ENCODE measurements around the gene IMMP2L. TPM values are rescaled to one million over a fixed set of nuclear protein-coding genes. Genes with fewer than 3 reads are reported as not detected.

IMMP2L gene
- total and polyA plus RNA-seq, 4 donors: 7.3 to 21.1 (median 12.4) TPM

DNA sequence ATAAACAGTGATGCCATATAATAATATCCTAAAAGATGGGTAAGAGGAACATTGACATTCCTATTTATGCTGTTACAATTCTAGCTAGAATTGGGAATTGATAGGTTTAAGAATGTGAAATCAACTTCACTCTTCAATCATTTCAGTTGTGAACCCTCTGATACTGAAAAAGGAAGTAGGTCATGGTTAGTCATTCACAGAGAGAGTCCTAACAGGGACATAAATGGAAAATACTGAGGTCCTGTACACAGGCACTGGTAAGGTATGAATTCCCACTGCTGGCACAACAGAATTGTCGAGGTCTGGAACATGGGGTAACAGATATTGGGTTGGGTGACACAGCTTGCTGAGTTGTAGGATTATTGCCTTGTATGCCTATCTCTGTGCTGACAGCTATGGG lies 760.8 kb downstream of the IMMP2L start:
- Histone ChIP-seq H3K9ac (ENCODE audit: low read depth in 1 of 2, low read length in 2 of 2) (no peak overlapping the region), H3K4me1 (ENCODE audit: control insufficient read depth in 4 of 4, insufficient read depth in 4 of 4, low read length in 3 of 4) (no peaks in the 10 kb centered on the region), H3K27me3 (ENCODE audit: control insufficient read depth in 4 of 4, insufficient read depth in 4 of 4, low read length in 3 of 4) (no peaks in the 10 kb centered on the region), H3K36me3 (ENCODE audit: control insufficient read depth in 4 of 4, insufficient read depth in 3 of 4, low read depth in 1 of 4, low read length in 3 of 4) (no peaks in the 10 kb centered on the region), H3K4me3 (ENCODE audit: low read depth in 1 of 3, low read length in 3 of 3) (no peak overlapping the region), H3K9me3 (ENCODE audit: control insufficient read depth in 4 of 4, low read length in 3 of 4) (no peaks in the 10 kb centered on the region), H3K27ac (ENCODE audit: low read depth in 1 of 2, low read length in 2 of 2) (no peak overlapping the region)
- no peak for DNase-seq (ENCODE audit: low spot score)
- WGBS: 85% methylated on average over 1 of the region's 1 CpG
- TF ChIP-seq RAD21 (IDR thresholded peaks at IDR 0.05) (no peak), FOXA2 (IDR thresholded peaks at IDR 0.05) (no peak), HNF4A (conservative IDR thresholded peaks at IDR 0.05) (no peak), TAF1 (conservative IDR thresholded peaks at IDR 0.05) (no peak), SP1 (IDR thresholded peaks at IDR 0.05) (no peak), YY1 (IDR thresholded peaks at IDR 0.05) (no peak), FOXA1 (IDR thresholded peaks at IDR 0.05) (no peak), EGR1 (IDR thresholded peaks at IDR 0.05; ENCODE audit: low read depth in 2 of 2) (no peak), JUND (IDR thresholded peaks at IDR 0.05) (no peak), RXRA (IDR thresholded peaks at IDR 0.05) (no peak), NR2F2 (IDR thresholded peaks at IDR 0.05) (no peak)
- TF ChIP-seq, protein P1, sequence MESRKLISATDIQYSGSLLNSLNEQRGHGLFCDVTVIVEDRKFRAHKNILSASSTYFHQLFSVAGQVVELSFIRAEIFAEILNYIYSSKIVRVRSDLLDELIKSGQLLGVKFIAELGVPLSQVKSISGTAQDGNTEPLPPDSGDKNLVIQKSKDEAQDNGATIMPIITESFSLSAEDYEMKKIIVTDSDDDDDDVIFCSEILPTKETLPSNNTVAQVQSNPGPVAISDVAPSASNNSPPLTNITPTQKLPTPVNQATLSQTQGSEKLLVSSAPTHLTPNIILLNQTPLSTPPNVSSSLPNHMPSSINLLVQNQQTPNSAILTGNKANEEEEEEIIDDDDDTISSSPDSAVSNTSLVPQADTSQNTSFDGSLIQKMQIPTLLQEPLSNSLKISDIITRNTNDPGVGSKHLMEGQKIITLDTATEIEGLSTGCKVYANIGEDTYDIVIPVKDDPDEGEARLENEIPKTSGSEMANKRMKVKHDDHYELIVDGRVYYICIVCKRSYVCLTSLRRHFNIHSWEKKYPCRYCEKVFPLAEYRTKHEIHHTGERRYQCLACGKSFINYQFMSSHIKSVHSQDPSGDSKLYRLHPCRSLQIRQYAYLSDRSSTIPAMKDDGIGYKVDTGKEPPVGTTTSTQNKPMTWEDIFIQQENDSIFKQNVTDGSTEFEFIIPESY (IDR thresholded peaks at IDR 0.05): no peak
- TF ChIP-seq, protein P2, sequence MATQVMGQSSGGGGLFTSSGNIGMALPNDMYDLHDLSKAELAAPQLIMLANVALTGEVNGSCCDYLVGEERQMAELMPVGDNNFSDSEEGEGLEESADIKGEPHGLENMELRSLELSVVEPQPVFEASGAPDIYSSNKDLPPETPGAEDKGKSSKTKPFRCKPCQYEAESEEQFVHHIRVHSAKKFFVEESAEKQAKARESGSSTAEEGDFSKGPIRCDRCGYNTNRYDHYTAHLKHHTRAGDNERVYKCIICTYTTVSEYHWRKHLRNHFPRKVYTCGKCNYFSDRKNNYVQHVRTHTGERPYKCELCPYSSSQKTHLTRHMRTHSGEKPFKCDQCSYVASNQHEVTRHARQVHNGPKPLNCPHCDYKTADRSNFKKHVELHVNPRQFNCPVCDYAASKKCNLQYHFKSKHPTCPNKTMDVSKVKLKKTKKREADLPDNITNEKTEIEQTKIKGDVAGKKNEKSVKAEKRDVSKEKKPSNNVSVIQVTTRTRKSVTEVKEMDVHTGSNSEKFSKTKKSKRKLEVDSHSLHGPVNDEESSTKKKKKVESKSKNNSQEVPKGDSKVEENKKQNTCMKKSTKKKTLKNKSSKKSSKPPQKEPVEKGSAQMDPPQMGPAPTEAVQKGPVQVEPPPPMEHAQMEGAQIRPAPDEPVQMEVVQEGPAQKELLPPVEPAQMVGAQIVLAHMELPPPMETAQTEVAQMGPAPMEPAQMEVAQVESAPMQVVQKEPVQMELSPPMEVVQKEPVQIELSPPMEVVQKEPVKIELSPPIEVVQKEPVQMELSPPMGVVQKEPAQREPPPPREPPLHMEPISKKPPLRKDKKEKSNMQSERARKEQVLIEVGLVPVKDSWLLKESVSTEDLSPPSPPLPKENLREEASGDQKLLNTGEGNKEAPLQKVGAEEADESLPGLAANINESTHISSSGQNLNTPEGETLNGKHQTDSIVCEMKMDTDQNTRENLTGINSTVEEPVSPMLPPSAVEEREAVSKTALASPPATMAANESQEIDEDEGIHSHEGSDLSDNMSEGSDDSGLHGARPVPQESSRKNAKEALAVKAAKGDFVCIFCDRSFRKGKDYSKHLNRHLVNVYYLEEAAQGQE (IDR thresholded peaks at IDR 0.05): no peak
- TF ChIP-seq, protein P3, sequence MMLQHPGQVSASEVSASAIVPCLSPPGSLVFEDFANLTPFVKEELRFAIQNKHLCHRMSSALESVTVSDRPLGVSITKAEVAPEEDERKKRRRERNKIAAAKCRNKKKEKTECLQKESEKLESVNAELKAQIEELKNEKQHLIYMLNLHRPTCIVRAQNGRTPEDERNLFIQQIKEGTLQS (IDR thresholded peaks at IDR 0.05): no peak
- TF ChIP-seq, protein P4, sequence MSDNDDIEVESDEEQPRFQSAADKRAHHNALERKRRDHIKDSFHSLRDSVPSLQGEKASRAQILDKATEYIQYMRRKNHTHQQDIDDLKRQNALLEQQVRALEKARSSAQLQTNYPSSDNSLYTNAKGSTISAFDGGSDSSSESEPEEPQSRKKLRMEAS (IDR thresholded peaks at IDR 0.05): no peak

DNA sequence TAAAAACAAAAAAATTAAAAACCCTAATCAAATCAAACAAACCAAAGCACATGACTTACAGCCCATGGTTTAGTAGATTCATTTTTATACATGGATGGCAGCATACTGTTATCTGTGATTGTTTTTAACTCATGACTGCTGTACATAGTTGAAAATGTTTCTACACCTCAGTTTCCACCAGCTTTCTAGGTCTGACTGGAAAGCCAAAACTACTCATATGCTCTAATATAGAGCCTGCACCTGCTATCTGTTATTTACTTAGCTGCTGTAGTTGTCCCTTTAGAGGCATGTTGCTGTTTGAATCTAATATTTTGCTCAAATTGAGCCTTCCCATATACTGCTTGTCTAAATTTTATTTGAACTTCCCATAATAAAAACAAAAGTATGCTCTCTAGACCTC lies 761.3 kb downstream of the IMMP2L start:
- Histone ChIP-seq H3K36me3 (ENCODE audit: control insufficient read depth in 4 of 4, insufficient read depth in 3 of 4, low read depth in 1 of 4, low read length in 3 of 4) (no peaks in the 10 kb centered on the region), H3K4me3 (ENCODE audit: low read depth in 1 of 3, low read length in 3 of 3) (no peak overlapping the region), H3K9ac (ENCODE audit: low read depth in 1 of 2, low read length in 2 of 2) (no peak overlapping the region), H3K27me3 (ENCODE audit: control insufficient read depth in 4 of 4, insufficient read depth in 4 of 4, low read length in 3 of 4) (no peaks in the 10 kb centered on the region), H3K27ac (ENCODE audit: low read depth in 1 of 2, low read length in 2 of 2) (no peak overlapping the region), H3K4me1 (ENCODE audit: control insufficient read depth in 4 of 4, insufficient read depth in 4 of 4, low read length in 3 of 4) (no peaks in the 10 kb centered on the region), H3K9me3 (ENCODE audit: control insufficient read depth in 4 of 4, low read length in 3 of 4) (no peaks in the 10 kb centered on the region)
- TF ChIP-seq, protein P1 (IDR thresholded peaks at IDR 0.05): no peak
- TF ChIP-seq FOXA2 (IDR thresholded peaks at IDR 0.05) (no peak), HNF4G (IDR thresholded peaks at IDR 0.05) (no peak), TAF1 (conservative IDR thresholded peaks at IDR 0.05) (no peak), SP1 (IDR thresholded peaks at IDR 0.05) (no peak)
- DNase-seq (ENCODE audit: low spot score): no peak

Data from liver (tissue), 9 donors.